Neuronal stem cell (in vitro differentiated cells): ENCODE data around the gene PANX3.

Source experiments
- DNase-seq: peaks from one replicate; pipeline ENCODE4 v3.0.0-alpha.2; 2013; ENCODE audit warnings: low spot score
- H2AFZ ChIP-seq: one replicate; pipeline ENCODE4 v1.6.1; 2013; ENCODE audit warnings: mild to moderate bottlenecking, low read length, inconsistent platforms
- H2AK5ac ChIP-seq: 2 replicates; pipeline ENCODE4 v1.6.1; 2013; ENCODE audit warnings: low read depth, mild to moderate bottlenecking, inconsistent platforms, low read length, moderate library complexity, mixed read lengths
- H2BK120ac ChIP-seq: 2 replicates; pipeline ENCODE4 v1.6.1; 2013; ENCODE audit warnings: low read depth, mild to moderate bottlenecking, inconsistent platforms, low read length, moderate library complexity, mixed read lengths
- H2BK12ac ChIP-seq: one replicate; pipeline ENCODE4 v1.6.1; 2013; ENCODE audit warnings: low read length, inconsistent platforms
- H2BK15ac ChIP-seq: 2 replicates; pipeline ENCODE4 v1.6.1; 2013; ENCODE audit warnings: mild to moderate bottlenecking, low read length, inconsistent platforms, mixed read lengths
- H2BK5ac ChIP-seq: one replicate; pipeline ENCODE4 v1.6.1; 2013; ENCODE audit warnings: inconsistent platforms, mild to moderate bottlenecking, low read length, moderate library complexity
- H3K14ac ChIP-seq: one replicate; pipeline ENCODE4 v1.6.1; 2013; ENCODE audit warnings: low read length, inconsistent platforms
- H3K18ac ChIP-seq: 2 replicates; pipeline ENCODE4 v1.6.1; 2013; ENCODE audit warnings: low read length, inconsistent platforms
- H3K23ac ChIP-seq: 2 replicates; pipeline ENCODE4 v1.6.1; 2013; ENCODE audit warnings: low read depth, mild to moderate bottlenecking, mixed read lengths, low read length, inconsistent platforms; ENCODE audit not compliant: poor library complexity
- H3K27ac ChIP-seq: replicated peaks from 3 replicates; pipeline ENCODE4 v1.5.1; 2013; ENCODE audit warnings: low read length, inconsistent platforms
- H3K27me3 ChIP-seq, 3 experiments: 2 replicates each; pipeline ENCODE4 v1.6.1; 2013; ENCODE audit warnings: low read length in 3 of 3, mild to moderate bottlenecking in 2 of 3, inconsistent platforms in 1 of 3, low read depth in 1 of 3, mixed read lengths in 1 of 3, moderate library complexity in 1 of 3; ENCODE audit not compliant: control insufficient read depth in 3 of 3, insufficient read depth in 3 of 3
- H3K36me3 ChIP-seq, 2 donors: replicated peaks in 1 of 2; 2 replicates each; pipeline ENCODE4 v1.6.1; 2013; ENCODE audit warnings: low read length in 2 of 2; ENCODE audit not compliant: control insufficient read depth in 2 of 2, insufficient read depth in 2 of 2
- H3K4ac ChIP-seq: 2 replicates; pipeline ENCODE4 v1.6.1; 2013; ENCODE audit warnings: inconsistent platforms, mild to moderate bottlenecking, low read length, moderate library complexity
- H3K4me1 ChIP-seq, 2 donors: 1 replicate in 1 of 2; 2 replicates in 1 of 2; pipeline ENCODE4 v1.6.1; 2013; ENCODE audit warnings: low read length in 2 of 2, low read depth in 1 of 2; ENCODE audit not compliant: control insufficient read depth in 2 of 2, insufficient read depth in 1 of 2
- H3K4me2 ChIP-seq: one replicate; pipeline ENCODE4 v1.6.1; 2013; ENCODE audit warnings: mild to moderate bottlenecking, low read length, inconsistent platforms; ENCODE audit not compliant: insufficient read depth, poor library complexity, severe bottlenecking
- H3K4me3 ChIP-seq, 2 donors: 2 replicates each; pipeline ENCODE4 v1.5.1; 2013; ENCODE audit warnings: low read length in 2 of 2, mild to moderate bottlenecking in 2 of 2, inconsistent platforms in 1 of 2, moderate library complexity in 1 of 2
- H3K79me1 ChIP-seq: one replicate; pipeline ENCODE4 v1.6.1; 2013; ENCODE audit warnings: low read depth, mild to moderate bottlenecking, inconsistent platforms, low read length, moderate library complexity
- H3K9ac ChIP-seq: one replicate; pipeline ENCODE4 v1.6.1; 2013; ENCODE audit warnings: mild to moderate bottlenecking, low read depth, low read length, inconsistent platforms; ENCODE audit not compliant: poor library complexity
- H3K9me3 ChIP-seq, 2 donors: replicated peaks in 1 of 2; 2 replicates each; pipeline versions ENCODE3 to v1.6.1; 2013; ENCODE audit warnings: low read length in 2 of 2, mild to moderate bottlenecking in 2 of 2, inconsistent platforms in 1 of 2, low read depth in 1 of 2, mixed read lengths in 1 of 2, moderate library complexity in 1 of 2; ENCODE audit not compliant: control insufficient read depth in 2 of 2, insufficient read depth in 1 of 2
- H4K8ac ChIP-seq: one replicate; pipeline ENCODE4 v1.6.1; 2013; ENCODE audit warnings: low read depth, mild to moderate bottlenecking, inconsistent platforms, low read length, moderate library complexity
- H4K91ac ChIP-seq: one replicate; pipeline ENCODE4 v1.6.1; 2013; ENCODE audit warnings: low read length, low read depth, mild to moderate bottlenecking, inconsistent platforms; ENCODE audit not compliant: poor library complexity
- WGBS, 2 donors: extraction: QIAGEN DNeasy Blood & Tissue Kit; methylation state at CpG; one replicate each; pipeline ENCODE4 v1.1.7; 2013; ENCODE audit warnings: missing lambda C conversion rate in 2 of 2, mixed read lengths in 1 of 2; ENCODE audit not compliant: insufficient read length in 2 of 2, insufficient replicate concordance in 1 of 2; ENCODE audit errors: extremely low coverage in 2 of 2; 5-methylcytosine and 5-hydroxymethylcytosine counted together

Gene PANX3

DNA sequence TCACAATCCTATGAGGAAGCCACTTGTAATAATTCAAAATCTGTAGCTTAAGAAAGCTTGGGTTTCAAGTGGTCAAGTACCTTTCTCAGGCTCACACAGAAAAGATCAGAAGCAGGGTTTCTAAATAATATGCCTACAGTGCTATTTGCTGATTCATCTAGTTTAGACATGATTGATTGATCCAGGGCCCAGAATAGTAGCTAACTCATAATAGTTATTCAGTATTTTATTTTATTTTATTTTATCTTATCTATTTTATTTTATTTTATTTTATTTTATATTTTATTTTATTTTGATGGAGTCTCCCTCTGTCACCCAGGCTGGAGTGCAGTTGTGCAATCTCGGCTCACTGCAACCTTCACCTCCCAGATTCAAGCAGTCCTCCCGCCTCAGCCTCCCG lies 15.9 kb upstream of the PANX3 start:
- Histone ChIP-seq H3K18ac (no peak overlapping the region), H3K4ac (no peak overlapping the region), H3K4me1 (no peaks in the 10 kb centered on the region), H3K36me3 (no peaks in the 10 kb centered on the region), H3K4me3 (no peak overlapping the region), H3K79me1 (no peaks in the 10 kb centered on the region), H2BK5ac (no peak overlapping the region), H2AFZ (no peak overlapping the region), H2BK15ac (no peak overlapping the region), H4K91ac (no peak overlapping the region), H3K23ac (no peak overlapping the region), H3K9ac (no peak overlapping the region), H3K14ac (no peak overlapping the region), H2BK12ac (no peak overlapping the region), H2BK120ac (no peak overlapping the region), H3K27me3 (no peaks in the 10 kb centered on the region), H3K4me2 (no peak overlapping the region), H3K27ac (no peak overlapping the region), H2AK5ac (no peak overlapping the region), H3K9me3 (no peaks in the 10 kb centered on the region), H4K8ac (no peak overlapping the region)
- no CpG with 5 or more reads among the region's 3 CpGs for WGBS, 2 donors
- no peak for DNase-seq

DNA sequence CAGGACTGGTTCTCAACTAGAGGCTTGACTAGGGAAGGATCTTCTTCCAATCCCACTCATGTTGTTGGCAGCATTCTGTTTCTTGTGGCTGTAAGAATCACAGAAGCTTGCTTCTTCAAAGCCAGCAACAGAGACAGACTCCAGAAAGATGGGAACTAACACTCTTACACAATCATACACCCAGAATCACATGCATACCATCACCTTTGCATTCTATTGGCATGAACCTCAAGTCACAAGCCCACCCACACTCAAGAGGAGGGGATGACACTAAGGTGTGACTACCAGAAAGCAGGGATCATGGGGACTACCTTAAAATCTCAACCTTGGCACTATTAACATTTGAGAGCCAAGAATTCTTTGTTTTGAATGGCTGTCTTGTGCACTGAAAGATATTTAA lies 13.6 kb upstream of the PANX3 start:
- no peak overlapping the region for H2BK120ac ChIP-seq
- H3K23ac ChIP-seq: no peak overlapping the region
- peaks cover 0 to 4% of the 10 kb centered on the region in 2 donors for H3K4me1 ChIP-seq
- H3K4ac ChIP-seq: no peak overlapping the region
- H2AFZ ChIP-seq: no peak overlapping the region
- no peak overlapping the region for H2AK5ac ChIP-seq
- no peaks in the 10 kb centered on the region for H3K27me3 ChIP-seq
- H3K18ac ChIP-seq: no peak overlapping the region
- no peak overlapping the region for H3K4me3 ChIP-seq
- no peak overlapping the region for H3K9ac ChIP-seq
- no peaks in the 10 kb centered on the region for H3K79me1 ChIP-seq
- no peak overlapping the region for H3K14ac ChIP-seq
- no peaks in the 10 kb centered on the region for H3K9me3 ChIP-seq
- H2BK15ac ChIP-seq: no peak overlapping the region
- no peak overlapping the region for H2BK5ac ChIP-seq
- H4K8ac ChIP-seq: no peak overlapping the region
- H3K4me2 ChIP-seq: no peak overlapping the region
- H3K27ac ChIP-seq: no peak overlapping the region
- no peak overlapping the region for H4K91ac ChIP-seq
- DNase-seq: no peak
- H2BK12ac ChIP-seq: no peak overlapping the region
- H3K36me3 ChIP-seq: no peaks in the 10 kb centered on the region

- no peak overlapping the region for H2AK5ac ChIP-seq
- no peak overlapping the region for H3K4me2 ChIP-seq
- peaks cover 0 to 4% of the 10 kb centered on the region in 2 donors for H3K4me1 ChIP-seq
- H3K9ac ChIP-seq: no peak overlapping the region
- no peaks in the 10 kb centered on the region for H3K27me3 ChIP-seq
- H2BK5ac ChIP-seq: no peak overlapping the region
- DNase-seq: no peak
- no peak overlapping the region for H2AFZ ChIP-seq
- H3K9me3 ChIP-seq: no peaks in the 10 kb centered on the region
- H4K91ac ChIP-seq: no peak overlapping the region
- no peak overlapping the region for H3K23ac ChIP-seq
- H2BK15ac ChIP-seq: no peak overlapping the region
- H3K4me3 ChIP-seq: no peak overlapping the region
- H3K4ac ChIP-seq: no peak overlapping the region
- H3K36me3 ChIP-seq: no peaks in the 10 kb centered on the region
- WGBS, 2 donors: no CpG with 5 or more reads among the region's 5 CpGs
- H2BK120ac ChIP-seq: no peak overlapping the region
- H3K79me1 ChIP-seq: no peaks in the 10 kb centered on the region
- no peak overlapping the region for H4K8ac ChIP-seq
- no peak overlapping the region for H3K14ac ChIP-seq
- H3K18ac ChIP-seq: no peak overlapping the region
- no peak overlapping the region for H2BK12ac ChIP-seq
- no peak overlapping the region for H3K27ac ChIP-seq
These were observed 10.5 kb upstream of the PANX3 start for GRCh38 chr11:124600621-124601320.

DNA sequence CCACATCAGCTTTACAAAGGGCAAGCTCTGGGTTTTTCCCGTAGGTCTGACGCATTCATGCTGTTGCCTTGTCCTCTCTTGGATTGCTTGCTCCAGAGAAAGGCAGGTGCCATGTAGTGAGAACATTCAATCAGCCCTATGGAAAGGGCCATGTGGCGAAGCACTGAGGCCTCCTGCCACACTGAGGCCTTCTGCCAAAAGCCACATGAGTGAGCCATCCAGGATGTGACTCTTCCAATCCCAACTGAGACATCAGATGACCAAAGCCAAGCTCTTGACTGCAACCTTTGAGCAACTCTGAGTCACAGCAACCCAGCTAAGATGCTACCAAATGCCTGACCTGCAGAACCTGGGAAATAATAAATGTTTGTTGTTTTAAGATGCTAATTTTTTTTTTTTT lies 9.0 kb upstream of the PANX3 start:
- Histone ChIP-seq H3K9me3 (no peaks in the 10 kb centered on the region), H3K4ac (no peak overlapping the region), H2BK12ac (no peak overlapping the region), H2AK5ac (no peak overlapping the region), H3K14ac (no peak overlapping the region), H4K8ac (no peak overlapping the region), H3K27ac (no peak overlapping the region), H3K4me2 (no peak overlapping the region), H2BK120ac (no peak overlapping the region), H2AFZ (no peak overlapping the region), H3K36me3 (no peaks in the 10 kb centered on the region), H3K79me1 (no peaks in the 10 kb centered on the region), H2BK15ac (no peak overlapping the region), H3K4me1 (peaks cover 0 to 4% of the 10 kb centered on the region in 2 donors), H3K9ac (no peak overlapping the region), H3K23ac (no peak overlapping the region), H4K91ac (no peak overlapping the region), H3K4me3 (no peak overlapping the region), H3K27me3 (no peaks in the 10 kb centered on the region), H2BK5ac (no peak overlapping the region), H3K18ac (no peak overlapping the region)
- WGBS, 2 donors: no CpG with 5 or more reads among the region's 3 CpGs
- no peak for DNase-seq
